ENCODE results near the gene PLAC1.

PLAC1 gene

DNA sequence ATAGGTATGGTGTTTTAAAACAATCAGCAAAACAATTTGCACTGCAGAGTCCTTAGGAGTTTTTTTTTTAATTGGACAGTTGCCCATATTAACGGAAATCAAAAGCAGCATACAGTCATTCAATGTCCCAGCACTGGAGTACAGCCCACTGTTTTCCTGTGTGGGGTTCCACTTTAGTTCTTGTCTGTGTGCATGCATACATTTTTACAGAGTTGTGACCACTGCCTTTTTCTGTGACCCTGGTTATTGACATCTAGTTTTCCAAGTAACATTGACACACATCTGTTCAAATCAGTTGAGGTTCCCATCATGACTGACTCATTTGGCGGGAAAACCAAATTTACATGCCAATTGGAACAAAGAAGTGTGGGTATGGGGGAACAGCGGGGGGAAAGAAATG is 115.0 kb downstream of the PLAC1 start:
- Histone ChIP-seq H3K9me3 (no peaks in the 10 kb centered on the region), H3K27ac (no peak overlapping the region), H3K27me3 (peaks cover 0 to 17% of the 10 kb centered on the region in 2 donors), H3K4me3 (no peak overlapping the region), H3K4me1 (peaks cover 0 to 10% (median 6%) of the 10 kb centered on the region in 4 donors), H3K36me3 (no peaks in the 10 kb centered on the region)
- no peak for TF ChIP-seq CTCF (IDR thresholded peaks at IDR 0.05)
- intact Hi-C loops (cut with DNase I; ENCODE audit: low total_unique reads) = no loop called here
- no peak for DNase-seq

DNA sequence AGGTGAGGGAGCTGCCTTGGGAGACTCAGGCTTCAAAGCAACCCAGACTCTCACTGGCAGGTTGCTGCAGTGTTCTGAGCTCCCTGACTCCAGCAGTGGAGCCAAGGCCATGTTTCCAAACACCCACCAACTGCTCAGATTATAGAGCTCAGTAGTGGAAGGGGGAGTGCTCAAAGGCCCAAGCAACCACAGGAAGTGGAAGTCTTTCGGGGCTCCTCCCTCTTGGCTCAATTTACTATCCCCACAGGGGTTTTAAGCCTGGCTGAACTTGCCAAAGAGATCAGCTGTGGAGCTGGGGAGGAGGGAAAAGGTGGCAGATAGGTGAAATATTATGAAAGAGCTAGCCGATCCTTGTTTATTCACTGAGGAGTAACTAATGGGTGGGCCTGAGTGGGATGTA is 115.8 kb downstream of the PLAC1 start:
- TF ChIP-seq CTCF (IDR thresholded peaks at IDR 0.05) = no peak
- H3K4me1 ChIP-seq = peaks cover 0 to 8% (median 3%) of the 10 kb centered on the region in 4 donors
- DNase-seq = no peak
- no peaks in the 10 kb centered on the region for H3K36me3 ChIP-seq
- H3K27me3 ChIP-seq = peaks cover 0 to 17% of the 10 kb centered on the region in 2 donors
- no peak overlapping the region for H3K27ac ChIP-seq
- intact Hi-C loops (cut with DNase I; ENCODE audit: low total_unique reads) = no loop called here
- H3K4me3 ChIP-seq = no peak overlapping the region
- no peaks in the 10 kb centered on the region for H3K9me3 ChIP-seq

DNA sequence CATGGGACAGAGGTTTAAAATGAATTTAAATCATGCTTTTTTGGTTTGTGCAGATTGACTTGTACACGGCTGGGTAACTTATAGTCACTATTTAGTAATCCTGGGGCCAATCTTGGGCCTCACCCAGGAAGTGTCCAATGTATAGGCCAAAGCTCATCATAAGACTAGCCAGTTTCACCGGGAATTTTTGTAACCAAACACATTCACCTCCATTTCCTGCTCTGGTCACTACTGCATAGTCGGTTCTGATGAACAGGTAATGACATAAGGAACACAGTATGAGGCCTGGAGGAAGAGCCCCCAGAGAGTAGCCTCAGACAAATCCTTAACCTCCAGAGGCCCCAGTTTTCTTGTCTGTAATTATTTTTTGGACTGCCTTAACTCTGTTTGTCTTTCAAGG is 116.4 kb downstream of the PLAC1 start:
- no peaks in the 10 kb centered on the region for H3K36me3 ChIP-seq
- H3K4me3 ChIP-seq = no peak overlapping the region
- no peak for TF ChIP-seq CTCF (IDR thresholded peaks at IDR 0.05)
- no peaks in the 10 kb centered on the region for H3K9me3 ChIP-seq
- H3K4me1 ChIP-seq = peaks cover 0 to 8% (median 3%) of the 10 kb centered on the region in 4 donors
- intact Hi-C loops (cut with DNase I; ENCODE audit: low total_unique reads) = no loop called here
- peaks cover 0 to 17% of the 10 kb centered on the region in 2 donors for H3K27me3 ChIP-seq
- no peak for DNase-seq
- no peak overlapping the region for H3K27ac ChIP-seq

DNA sequence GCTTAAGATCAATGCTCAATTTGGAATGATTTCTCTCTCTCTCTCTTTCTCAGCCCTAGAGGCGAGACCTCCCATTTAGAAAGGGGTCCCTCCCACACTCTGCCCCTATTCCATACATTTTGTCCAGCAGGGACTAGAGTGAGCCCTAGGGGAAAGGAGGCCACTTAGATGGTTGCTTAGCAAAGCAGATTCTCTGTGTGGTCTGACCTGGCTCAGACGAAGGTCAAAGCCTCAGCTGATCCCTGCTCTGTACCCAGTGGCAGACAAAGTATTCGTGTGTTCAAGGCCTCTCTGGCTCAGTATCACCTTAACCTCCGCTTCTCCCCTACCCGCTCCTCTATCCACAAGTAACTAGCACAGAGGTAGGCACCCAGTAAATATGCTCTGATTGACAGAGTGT is 120.0 kb downstream of the PLAC1 start:
- DNase-seq = no peak
- no peak overlapping the region for H3K4me3 ChIP-seq
- intact Hi-C loops (cut with DNase I; ENCODE audit: low total_unique reads) = no loop called here
- no peak for TF ChIP-seq CTCF (IDR thresholded peaks at IDR 0.05)
- H3K36me3 ChIP-seq = no peaks in the 10 kb centered on the region
- no peak overlapping the region for H3K27ac ChIP-seq
- no peaks in the 10 kb centered on the region for H3K9me3 ChIP-seq
- H3K27me3 ChIP-seq = no peaks in the 10 kb centered on the region
- H3K4me1 ChIP-seq = no peaks in the 10 kb centered on the region

DNA sequence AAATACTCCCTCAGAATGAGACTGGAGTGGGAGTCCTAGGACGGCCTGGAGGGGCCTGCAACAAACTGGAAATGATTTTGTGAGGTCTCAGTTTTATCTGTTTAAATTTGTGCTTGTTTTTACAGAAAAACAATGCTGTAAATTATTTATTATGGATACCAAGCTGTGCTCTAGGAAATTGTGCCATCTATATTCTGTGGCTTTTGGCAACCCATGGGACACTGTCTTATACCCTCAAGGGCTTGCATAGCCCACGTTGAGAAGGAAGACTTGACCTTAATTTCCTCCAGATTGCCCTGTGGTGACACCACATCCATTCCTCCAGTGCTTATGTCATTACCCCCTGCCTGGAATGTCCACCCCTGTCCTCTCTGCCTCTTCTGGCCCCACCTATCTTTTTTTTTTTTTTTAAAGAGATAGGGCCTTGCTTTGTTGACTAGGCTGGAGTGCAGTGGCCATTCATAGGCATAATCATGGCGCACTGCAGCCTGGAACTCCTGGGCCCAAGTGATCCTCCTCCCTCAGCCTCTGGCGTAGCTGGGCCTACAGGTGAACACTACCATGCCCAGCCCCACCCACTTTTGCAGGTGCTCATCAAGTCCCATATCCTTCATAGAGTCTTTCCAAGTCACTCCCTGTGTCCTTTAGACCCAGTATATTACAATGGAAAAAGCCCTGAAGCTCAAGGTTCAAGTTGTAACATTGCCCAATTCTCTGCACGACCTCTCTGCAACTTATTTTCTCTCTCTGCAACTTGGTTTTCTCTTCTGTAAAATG is 120.9 kb downstream of the PLAC1 start:
- intact Hi-C loops (cut with DNase I; ENCODE audit: low total_unique reads) = no loop called here
- Histone ChIP-seq H3K27me3 (no peaks in the 10 kb centered on the region), H3K9me3 (no peaks in the 10 kb centered on the region), H3K27ac (no peak overlapping the region), H3K36me3 (no peaks in the 10 kb centered on the region), H3K4me3 (no peak overlapping the region), H3K4me1 (no peaks in the 10 kb centered on the region)
- no peak for DNase-seq
- TF ChIP-seq CTCF (IDR thresholded peaks at IDR 0.05) = no peak

All from tibial artery (tissue), 4 donors.